Measurements from ENCODE around the gene RETN. TPM values are rescaled to one million over a fixed set of nuclear protein-coding genes. Genes with fewer than 3 reads are reported as not detected.

The RETN gene
- polyA plus RNA-seq, 3 donors = 42.1 to 119 (median 60.0) TPM

DNA sequence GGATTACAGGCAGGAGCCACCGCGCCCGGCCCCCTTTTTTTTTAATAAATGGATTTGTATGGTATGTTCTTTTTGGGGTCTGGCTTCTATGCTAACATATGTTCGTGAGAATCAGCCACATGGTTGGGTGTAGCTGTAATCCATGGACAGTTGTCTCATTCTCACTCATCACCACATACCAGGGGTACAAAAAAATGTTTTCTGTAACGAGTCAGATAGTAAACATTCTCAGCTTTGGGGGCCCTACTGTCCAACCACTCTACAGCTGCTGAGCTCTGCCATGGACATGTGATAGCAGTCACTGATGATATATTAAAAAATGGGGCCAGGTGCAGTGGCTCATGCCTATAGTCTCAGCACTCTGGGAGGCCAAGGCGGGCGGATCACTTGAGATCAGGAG, 5.1 kb upstream of the RETN start:
- Histone ChIP-seq H3K36me3 (replicated peaks in 1 of 2; ENCODE audit: control insufficient read depth in 1 of 2, insufficient read depth in 2 of 2, low read length in 2 of 2) (no peaks in the 10 kb centered on the region), H3K27me3 (ENCODE audit: control insufficient read depth in 2 of 2, insufficient read depth in 2 of 2, low read length in 2 of 2) (no peaks in the 10 kb centered on the region), H3K9ac (ENCODE audit: insufficient read depth, low read length, poor library complexity, severe bottlenecking) (no peak overlapping the region), H3K4me1 (ENCODE audit: control insufficient read depth in 1 of 2, insufficient read depth in 2 of 2, low read length in 2 of 2) (peaks cover 22 to 34% of the 10 kb centered on the region in 2 donors), H4K20me1 (ENCODE audit: insufficient read depth, low read length) (no peaks in the 10 kb centered on the region), H3K4me2 (replicated peaks; ENCODE audit: extremely low read depth, low read length, poor library complexity, severe bottlenecking) (no peak overlapping the region), H3K27ac (ENCODE audit: low read depth in 1 of 2, low read length in 2 of 2) (no peak overlapping the region), H3K79me2 (ENCODE audit: insufficient read depth, low read length) (peaks cover 4% of the 10 kb centered on the region), H2AFZ (ENCODE audit: insufficient read depth, low read depth, low read length, poor library complexity, severe bottlenecking) (no peak overlapping the region), H3K4me3 (replicated peaks in 1 of 3; ENCODE audit: low read depth in 2 of 3, low read length in 3 of 3) (no peak overlapping the region), H3K9me3 (replicated peaks in 1 of 2; ENCODE audit: control insufficient read depth in 1 of 2, insufficient read depth in 1 of 2, low read length in 2 of 2) (no peaks in the 10 kb centered on the region)
- no peak overlapping the region for H3K27ac Mint-ChIP-seq
- no peak overlapping the region for H3K4me3 Mint-ChIP-seq
- H3K36me3 Mint-ChIP-seq = no peaks in the 10 kb centered on the region
- peaks cover 0 to 2% (median 0%) of the 10 kb centered on the region in 7 donors for H3K9me3 Mint-ChIP-seq
- intact Hi-C loops (cut with micrococcal nuclease) = no loop called here
- H3K4me1 Mint-ChIP-seq = peaks cover 26% of the 10 kb centered on the region
- H3K27me3 Mint-ChIP-seq (ENCODE audit: low read depth in 3 of 3) = peaks cover 0 to 10% (median 0%) of the 10 kb centered on the region in 3 donors
- no peak for DNase-seq
- TF ChIP-seq, protein P1, sequence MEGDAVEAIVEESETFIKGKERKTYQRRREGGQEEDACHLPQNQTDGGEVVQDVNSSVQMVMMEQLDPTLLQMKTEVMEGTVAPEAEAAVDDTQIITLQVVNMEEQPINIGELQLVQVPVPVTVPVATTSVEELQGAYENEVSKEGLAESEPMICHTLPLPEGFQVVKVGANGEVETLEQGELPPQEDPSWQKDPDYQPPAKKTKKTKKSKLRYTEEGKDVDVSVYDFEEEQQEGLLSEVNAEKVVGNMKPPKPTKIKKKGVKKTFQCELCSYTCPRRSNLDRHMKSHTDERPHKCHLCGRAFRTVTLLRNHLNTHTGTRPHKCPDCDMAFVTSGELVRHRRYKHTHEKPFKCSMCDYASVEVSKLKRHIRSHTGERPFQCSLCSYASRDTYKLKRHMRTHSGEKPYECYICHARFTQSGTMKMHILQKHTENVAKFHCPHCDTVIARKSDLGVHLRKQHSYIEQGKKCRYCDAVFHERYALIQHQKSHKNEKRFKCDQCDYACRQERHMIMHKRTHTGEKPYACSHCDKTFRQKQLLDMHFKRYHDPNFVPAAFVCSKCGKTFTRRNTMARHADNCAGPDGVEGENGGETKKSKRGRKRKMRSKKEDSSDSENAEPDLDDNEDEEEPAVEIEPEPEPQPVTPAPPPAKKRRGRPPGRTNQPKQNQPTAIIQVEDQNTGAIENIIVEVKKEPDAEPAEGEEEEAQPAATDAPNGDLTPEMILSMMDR (IDR thresholded peaks at IDR 0.05) = no peak
- 100% methylated on average over 2 of the region's 7 CpGs for WGBS (ENCODE audit: insufficient coverage)

DNA sequence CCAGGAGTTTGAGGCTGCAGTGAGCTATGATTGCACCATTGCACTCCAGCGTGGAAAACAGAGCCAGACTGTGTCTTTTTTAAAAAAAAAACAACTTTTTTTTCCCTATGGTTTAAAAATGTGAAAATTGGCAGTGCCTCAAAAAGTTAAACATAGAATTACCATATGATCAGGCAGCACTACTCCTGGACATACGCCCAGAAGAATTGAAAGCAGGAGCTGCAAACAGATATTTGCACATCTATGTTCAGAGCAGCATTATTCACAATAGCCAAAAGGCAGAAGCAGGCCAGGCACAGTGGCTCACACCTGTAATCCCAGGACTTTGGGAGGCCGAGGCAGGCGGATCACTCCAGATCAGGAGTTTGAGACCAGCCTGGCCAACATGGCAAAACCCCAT, 3.8 kb upstream of the RETN start:
- 13% methylated on average over 1 of the region's 4 CpGs for WGBS (ENCODE audit: insufficient coverage)
- no peaks in the 10 kb centered on the region for H3K27me3 ChIP-seq (ENCODE audit: control insufficient read depth in 2 of 2, insufficient read depth in 2 of 2, low read length in 2 of 2)
- peaks cover 29 to 40% of the 10 kb centered on the region in 2 donors for H3K4me1 ChIP-seq (ENCODE audit: control insufficient read depth in 1 of 2, insufficient read depth in 2 of 2, low read length in 2 of 2)
- intact Hi-C loops (cut with micrococcal nuclease) = no loop called here
- Mint-ChIP-seq H3K9me3 (peaks cover 0 to 2% (median 0%) of the 10 kb centered on the region in 7 donors), H3K27me3 (ENCODE audit: low read depth in 3 of 3) (peaks cover 0 to 10% (median 0%) of the 10 kb centered on the region in 3 donors), H3K36me3 (no peaks in the 10 kb centered on the region), H3K27ac (no peak overlapping the region), H3K4me3 (no peak overlapping the region), H3K4me1 (peaks cover 34% of the 10 kb centered on the region)
- no peak for DNase-seq
- peaks cover 15% of the 10 kb centered on the region for H3K79me2 ChIP-seq (ENCODE audit: insufficient read depth, low read length)
- H2AFZ ChIP-seq (ENCODE audit: insufficient read depth, low read depth, low read length, poor library complexity, severe bottlenecking) = no peak overlapping the region
- no peaks in the 10 kb centered on the region for H3K9me3 ChIP-seq (replicated peaks in 1 of 2; ENCODE audit: control insufficient read depth in 1 of 2, insufficient read depth in 1 of 2, low read length in 2 of 2)
- TF ChIP-seq, protein P1 (IDR thresholded peaks at IDR 0.05) = no peak
- no peaks in the 10 kb centered on the region for H4K20me1 ChIP-seq (ENCODE audit: insufficient read depth, low read length)
- no peaks in the 10 kb centered on the region for H3K36me3 ChIP-seq (replicated peaks in 1 of 2; ENCODE audit: control insufficient read depth in 1 of 2, insufficient read depth in 2 of 2, low read length in 2 of 2)
- H3K27ac ChIP-seq (ENCODE audit: low read depth in 1 of 2, low read length in 2 of 2) = no peak overlapping the region
- no peak overlapping the region for H3K9ac ChIP-seq (ENCODE audit: insufficient read depth, low read length, poor library complexity, severe bottlenecking)
- H3K4me2 ChIP-seq (replicated peaks; ENCODE audit: extremely low read depth, low read length, poor library complexity, severe bottlenecking) = no peak overlapping the region
- no peak overlapping the region for H3K4me3 ChIP-seq (replicated peaks in 1 of 3; ENCODE audit: low read depth in 2 of 3, low read length in 3 of 3)
